Midbrain (tissue), 1 donor: ENCODE data around the gene MBD3L5.
"Not testable (repeated sequence)": the region's sequence is repeated elsewhere in the genome, so short reads cannot be mapped to it uniquely, and the experiment has no call there.

Experiments used
- DNase-seq: peaks from one replicate; lab custom pipeline; 2025; lab: John Stamatoyannopoulos, UW

Gene MBD3L5

DNA sequence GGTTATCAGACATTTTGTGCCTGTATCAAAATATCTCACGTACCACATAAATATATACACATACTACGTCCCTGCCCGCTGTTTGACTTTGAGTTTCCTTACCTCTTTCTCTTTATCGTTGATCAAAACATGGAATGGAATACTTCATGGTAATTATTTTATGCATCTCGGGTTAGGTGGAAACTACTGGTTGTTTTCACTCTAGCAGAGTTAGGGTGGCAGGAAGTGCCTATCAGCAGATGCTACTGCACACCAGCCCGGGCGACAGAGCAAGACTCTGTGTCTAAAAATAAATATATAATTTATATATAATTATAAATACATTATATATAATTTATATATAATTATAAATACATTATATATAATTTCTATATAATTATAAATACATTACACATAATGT is 22.5 kb downstream of the MBD3L5 start:
- not testable (repeated sequence) for DNase-seq

DNA sequence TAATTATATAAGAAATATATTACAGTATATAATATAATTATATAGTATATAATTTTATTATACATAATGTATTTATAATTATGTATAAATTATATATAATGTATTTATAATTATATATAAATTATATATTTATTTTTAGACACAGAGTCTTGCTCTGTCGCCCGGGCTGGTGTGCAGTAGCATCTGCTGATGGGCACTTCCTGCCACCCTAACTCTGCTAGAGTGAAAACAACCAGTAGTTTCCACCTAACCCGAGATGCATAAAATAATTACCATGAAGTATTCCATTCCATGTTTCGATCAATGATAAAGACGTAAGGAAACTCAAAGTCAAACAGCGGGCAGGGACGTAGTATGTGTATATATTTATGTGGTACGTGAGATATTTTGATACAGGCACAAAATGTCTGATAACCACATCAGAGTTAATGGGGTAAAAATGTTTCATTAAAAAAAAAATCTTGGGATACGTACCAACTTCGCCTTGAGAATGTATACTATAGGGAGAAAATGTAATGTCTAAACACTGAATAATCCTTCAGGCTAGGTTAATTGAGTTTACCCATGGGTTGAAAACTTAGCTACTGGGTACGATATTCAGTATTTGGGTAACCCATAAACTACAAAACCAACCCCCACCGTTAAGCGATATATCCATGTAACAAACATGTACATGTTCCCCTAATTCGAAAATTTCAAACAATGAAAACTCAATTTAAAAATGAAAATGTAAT is 24.4 kb downstream of the MBD3L5 start:
- not testable (repeated sequence) for DNase-seq

DNA sequence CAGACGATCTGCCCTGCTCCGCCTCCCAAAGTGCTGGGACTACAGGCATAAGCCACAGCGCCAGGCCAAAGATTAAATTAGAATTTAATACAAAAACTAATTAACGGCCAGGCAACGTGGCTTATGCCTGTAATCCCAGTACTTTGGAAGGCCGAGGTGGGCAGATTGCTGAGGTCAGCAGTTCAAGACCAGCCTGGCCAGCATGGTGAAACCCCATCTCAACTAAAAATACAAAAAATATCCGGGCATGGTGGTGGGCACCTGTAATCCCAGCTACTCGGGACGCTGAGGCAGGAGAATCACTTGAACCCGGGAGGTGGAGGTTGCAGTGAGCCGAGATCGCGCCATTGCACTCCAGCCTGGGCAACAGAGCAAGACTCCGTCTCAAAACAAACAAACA is 25.3 kb downstream of the MBD3L5 start:
- not testable (repeated sequence) for DNase-seq

DNA sequence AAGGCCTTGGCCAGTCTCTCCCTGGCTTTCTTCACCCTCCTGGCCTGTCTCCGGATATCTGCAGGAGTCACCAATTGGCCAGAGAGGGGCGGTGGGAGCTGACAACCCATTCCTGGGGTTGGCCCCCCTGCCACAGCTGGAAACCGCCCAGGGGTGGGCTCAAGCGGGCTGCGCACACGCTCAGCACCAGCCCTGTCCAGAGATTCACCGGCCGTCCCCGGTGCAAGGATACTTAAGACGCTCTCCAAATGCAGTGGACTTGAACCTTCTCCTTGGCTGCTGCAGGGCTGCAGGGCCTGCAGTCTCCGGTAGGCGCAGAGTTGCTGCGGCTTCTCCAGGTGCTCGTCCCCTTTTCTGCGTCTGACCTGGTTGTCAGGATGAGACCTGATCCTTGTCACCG is 26.0 kb downstream of the MBD3L5 start:
- DNase-seq: not testable (repeated sequence)

DNA sequence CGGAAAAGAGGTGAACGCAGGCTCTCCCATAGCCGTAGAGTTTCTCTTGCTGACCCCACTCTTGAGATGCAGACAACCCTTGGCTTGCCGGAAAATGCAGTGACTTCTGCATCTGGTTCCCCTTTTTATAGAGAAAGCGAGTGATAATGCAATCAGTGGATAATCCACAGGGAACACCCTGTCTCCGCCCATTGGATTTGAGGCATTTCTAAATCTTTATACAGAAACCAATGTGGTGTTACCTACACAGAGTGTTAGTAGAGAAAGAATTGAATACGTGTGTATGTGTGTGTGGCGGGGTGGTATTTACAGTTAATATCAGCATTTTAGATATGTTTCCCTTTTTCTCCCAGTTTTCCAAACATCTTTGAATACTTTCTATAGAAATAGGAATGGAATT is 28.2 kb downstream of the MBD3L5 start, which contains the start of gene MBD3L3:
TSS of gene MBD3L3 (minus strand) at position 101 of the 400 bp plus-strand sequence. CDS start at position 30, 71 bp downstream.
- DNase-seq: not testable (repeated sequence)

GRCh38 chr19:7059977-7060376 is 29.6 kb downstream of the MBD3L5 start:
- not testable (repeated sequence) for DNase-seq

DNA sequence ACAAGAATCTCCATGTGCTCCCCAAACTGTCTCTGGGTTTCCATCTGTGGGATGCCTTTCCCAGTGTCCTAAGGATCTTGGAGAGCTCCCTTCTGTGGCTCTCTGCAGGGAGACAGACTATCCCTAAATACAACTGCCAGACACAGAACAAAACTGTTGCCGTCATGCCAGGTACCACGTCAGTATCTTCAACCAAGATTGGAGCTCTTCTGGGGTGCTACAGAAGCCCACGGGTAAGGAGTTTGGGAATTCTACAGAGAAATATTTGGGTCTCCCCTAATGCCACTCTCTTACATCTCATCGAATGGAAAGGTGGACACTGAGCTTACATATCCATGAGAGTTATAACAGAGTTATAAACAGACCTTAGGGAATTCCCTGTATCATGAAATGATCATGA is 33.0 kb downstream of the MBD3L5 start:
- no peak for DNase-seq

GRCh38 chr19:7063764-7064418 is 33.5 kb downstream of the MBD3L5 start:
- DNase-seq: no peak

- DNase-seq: not testable (repeated sequence)
Measured at GRCh38 chr19:7067122-7067521, 36.7 kb downstream of the MBD3L5 start.

DNA sequence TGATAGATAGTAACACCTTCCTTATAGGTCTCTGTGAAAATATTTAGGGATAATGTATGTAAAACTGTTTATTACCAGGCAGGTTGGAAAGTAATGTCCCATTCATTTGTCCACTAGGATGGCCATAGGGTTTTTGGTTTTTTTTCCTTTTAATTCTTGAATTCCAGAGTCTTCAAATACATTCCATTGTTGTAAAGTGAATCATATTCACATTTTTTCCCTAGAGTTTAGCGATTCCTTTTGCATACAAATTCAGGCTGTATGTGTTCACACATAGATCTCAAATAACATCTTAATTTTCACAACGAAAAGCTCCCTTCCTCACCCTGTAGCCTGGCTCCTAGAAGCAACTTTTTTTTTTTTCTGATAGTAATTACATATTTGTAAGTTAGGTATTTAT is 37.3 kb downstream of the MBD3L5 start:
- no peak for DNase-seq

- no peak for DNase-seq
Measured at GRCh38 chr19:7068599-7068998, 38.2 kb downstream of the MBD3L5 start.

GRCh38 chr19:7069042-7069903 is 38.9 kb downstream of the MBD3L5 start, which contains the start of gene ZNF557:
Gene ZNF557 (plus strand): TSS chr19:7069703. CDS start chr19:7075075, 5,372 bp downstream.
- DNase-seq: peak; percentile 96

- DNase-seq: no peak
Measured at GRCh38 chr19:7069904-7070226, 39.5 kb downstream of the MBD3L5 start.

GRCh38 chr19:7072541-7072940 is 42.2 kb downstream of the MBD3L5 start:
- DNase-seq: no peak

- no peak for DNase-seq
Measured at GRCh38 chr19:7074705-7075282, 44.4 kb downstream of the MBD3L5 start.

- DNase-seq: no peak
Measured at GRCh38 chr19:7076151-7076550, 45.8 kb downstream of the MBD3L5 start.

DNA sequence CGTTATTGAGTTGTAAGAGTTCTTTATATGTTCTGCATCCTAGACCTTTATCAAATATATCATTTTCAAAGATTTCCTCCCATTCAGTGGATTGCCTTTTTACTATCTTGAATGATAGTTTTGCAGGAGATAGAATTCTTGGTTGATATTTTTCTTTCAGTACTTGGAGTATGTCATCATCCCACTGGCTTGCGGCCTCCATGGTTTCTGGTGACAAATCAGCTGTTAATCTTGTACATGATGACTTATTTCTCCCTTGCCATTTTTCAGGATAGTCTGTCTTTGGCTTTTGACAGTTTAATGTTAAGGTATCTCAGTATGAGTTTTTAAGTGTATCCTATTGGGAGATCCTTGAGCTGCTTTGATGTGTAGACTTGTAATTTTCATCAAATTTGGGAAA is 47.6 kb downstream of the MBD3L5 start:
- DNase-seq: no peak
